ENCODE measurements around the gene GSE1. TPM values are rescaled to one million over a fixed set of nuclear protein-coding genes. Genes with fewer than 3 reads are reported as not detected.

GSE1 gene
- total RNA-seq, 1 donor from 2014 or later: 101 TPM

DNA sequence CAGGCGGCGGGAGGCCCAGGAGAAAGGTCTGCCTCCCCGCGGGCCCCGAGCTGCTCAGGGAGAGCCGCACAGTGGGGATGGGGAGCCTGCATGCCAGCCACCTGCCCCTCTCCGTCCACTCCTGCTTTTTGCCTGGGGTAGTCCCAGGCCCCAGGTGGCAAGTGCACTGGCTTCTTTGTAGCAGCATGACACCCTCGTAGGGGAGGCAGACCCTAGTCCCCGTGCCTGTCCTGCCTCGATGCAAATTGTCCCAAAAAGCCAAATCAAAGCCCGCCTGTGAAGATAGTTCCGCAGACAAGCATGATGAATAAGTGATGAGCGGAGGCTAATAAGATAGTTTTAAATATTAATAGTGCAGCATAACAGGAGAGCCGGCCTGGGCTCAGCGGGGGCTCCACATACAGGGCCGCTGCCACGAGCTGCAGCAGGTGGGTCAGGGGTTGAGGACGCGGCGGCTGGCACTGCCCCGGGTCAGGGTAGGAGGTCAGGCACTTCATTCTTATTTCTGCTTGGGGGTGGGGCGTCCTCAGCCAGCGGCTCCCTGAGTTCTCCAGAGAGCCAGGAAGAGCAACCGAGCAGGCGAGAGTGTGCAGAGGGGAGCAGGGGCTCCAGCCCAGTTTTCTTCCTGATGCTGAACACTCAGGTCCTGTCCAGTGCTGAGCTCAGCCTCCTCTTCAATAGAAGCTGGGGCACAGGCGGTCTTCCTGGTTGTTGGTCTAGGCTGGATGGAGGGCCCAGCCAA is 48.8 kb downstream of the GSE1 start:
- no peak for DNase-seq (ENCODE audit: extremely low spot score, unreplicated experiment)
- Mint-ChIP-seq H3K27ac (no peak overlapping the region), H3K4me3 (no peak overlapping the region), H3K27me3 (no peaks in the 10 kb centered on the region), H3K36me3 (peaks cover 25% of the 10 kb centered on the region), H3K4me1 (ENCODE audit: unreplicated experiment) (peaks cover 21% of the 10 kb centered on the region), H3K9me3 (no peaks in the 10 kb centered on the region)
- TF ChIP-seq, protein P1, sequence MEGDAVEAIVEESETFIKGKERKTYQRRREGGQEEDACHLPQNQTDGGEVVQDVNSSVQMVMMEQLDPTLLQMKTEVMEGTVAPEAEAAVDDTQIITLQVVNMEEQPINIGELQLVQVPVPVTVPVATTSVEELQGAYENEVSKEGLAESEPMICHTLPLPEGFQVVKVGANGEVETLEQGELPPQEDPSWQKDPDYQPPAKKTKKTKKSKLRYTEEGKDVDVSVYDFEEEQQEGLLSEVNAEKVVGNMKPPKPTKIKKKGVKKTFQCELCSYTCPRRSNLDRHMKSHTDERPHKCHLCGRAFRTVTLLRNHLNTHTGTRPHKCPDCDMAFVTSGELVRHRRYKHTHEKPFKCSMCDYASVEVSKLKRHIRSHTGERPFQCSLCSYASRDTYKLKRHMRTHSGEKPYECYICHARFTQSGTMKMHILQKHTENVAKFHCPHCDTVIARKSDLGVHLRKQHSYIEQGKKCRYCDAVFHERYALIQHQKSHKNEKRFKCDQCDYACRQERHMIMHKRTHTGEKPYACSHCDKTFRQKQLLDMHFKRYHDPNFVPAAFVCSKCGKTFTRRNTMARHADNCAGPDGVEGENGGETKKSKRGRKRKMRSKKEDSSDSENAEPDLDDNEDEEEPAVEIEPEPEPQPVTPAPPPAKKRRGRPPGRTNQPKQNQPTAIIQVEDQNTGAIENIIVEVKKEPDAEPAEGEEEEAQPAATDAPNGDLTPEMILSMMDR (conservative IDR thresholded peaks at IDR 0.05): no peak

DNA sequence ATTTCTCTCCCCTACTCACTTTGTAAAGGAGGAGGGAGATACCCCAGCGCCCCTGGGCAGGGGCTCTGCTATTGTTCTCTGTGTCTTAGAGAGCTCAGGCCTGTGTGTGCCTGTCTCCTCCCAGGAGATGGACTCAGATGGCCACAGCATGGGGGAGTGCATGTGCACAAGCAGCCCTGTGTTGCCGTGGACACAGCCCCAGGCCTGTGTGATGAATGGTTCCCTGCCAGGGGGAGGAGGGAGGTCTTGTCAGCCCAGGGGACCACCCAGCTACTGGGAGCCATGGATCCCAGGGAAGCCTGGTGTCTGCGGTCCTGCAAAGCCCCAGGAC is 49.3 kb downstream of the GSE1 start:
- TF ChIP-seq, protein P1 (conservative IDR thresholded peaks at IDR 0.05): no peak
- DNase-seq (ENCODE audit: extremely low spot score, unreplicated experiment): no peak
- Mint-ChIP-seq H3K27me3 (no peaks in the 10 kb centered on the region), H3K4me1 (ENCODE audit: unreplicated experiment) (peaks cover 21% of the 10 kb centered on the region), H3K36me3 (peaks cover 25% of the 10 kb centered on the region), H3K27ac (no peak overlapping the region), H3K9me3 (no peaks in the 10 kb centered on the region), H3K4me3 (no peak overlapping the region)

DNA sequence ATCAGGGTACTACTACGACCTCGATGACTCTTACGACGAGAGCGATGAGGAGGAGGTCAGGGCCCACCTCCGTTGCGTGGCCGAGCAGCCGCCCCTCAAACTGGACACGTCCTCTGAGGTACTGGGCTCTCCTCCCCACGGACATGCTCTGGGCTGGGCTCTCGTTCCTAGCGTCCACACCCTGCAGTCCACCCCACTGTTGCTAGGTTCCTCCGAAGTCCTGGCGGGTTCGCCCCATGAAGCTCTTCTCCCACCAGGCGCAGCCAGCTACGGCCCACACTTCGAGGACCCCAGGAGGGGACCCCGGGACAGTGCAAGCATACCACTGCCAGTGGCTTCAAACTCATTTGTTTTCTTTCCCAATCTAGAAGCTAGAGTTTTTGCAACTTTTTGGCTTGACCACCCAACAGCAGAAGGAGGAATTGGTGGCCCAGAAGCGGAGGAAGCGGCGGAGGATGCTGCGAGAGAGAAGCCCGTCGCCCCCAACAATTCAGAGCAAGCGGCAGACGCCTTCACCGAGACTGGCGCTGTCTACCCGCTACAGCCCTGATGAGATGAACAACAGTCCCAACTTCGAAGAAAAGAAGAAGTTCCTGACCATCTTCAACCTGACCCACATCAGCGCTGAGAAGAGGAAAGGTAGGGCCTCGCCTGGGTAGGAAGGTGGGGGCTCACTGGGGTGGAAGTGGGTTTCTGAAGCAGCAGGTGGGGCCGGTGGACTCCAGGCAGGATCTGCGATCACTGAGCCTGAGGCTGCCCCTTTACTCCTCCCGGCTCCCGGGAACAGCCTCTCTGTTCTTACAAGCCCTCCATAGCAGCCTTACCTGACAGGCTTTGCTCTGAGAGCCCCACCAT is 50.1 kb downstream of the GSE1 start:
- H3K4me1 Mint-ChIP-seq (ENCODE audit: unreplicated experiment): peaks cover 21% of the 10 kb centered on the region
- H3K27me3 Mint-ChIP-seq: no peaks in the 10 kb centered on the region
- H3K36me3 Mint-ChIP-seq: peaks cover 22% of the 10 kb centered on the region

DNA sequence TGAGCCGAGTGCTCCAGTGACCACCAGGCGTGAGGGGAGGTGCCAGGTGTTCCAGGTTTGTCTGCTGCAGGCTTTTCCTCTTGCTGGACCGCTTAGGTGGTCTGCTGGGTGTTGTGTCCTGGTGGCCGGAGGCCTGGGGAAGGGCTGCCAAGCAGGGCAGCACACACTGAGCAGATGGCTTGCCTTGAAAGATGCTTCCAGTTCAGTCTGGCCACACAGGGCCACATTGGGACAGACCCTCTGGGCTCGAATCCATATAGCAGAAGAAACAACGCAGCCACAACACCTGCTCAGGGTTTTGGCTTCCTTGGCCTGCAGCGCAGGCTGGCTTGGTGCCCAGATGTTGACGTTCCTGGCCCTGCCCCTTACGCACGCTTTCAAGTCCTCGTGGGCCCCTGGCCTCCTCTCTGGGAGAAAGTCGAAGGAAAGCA is 50.8 kb downstream of the GSE1 start:
- H3K4me1 Mint-ChIP-seq (ENCODE audit: unreplicated experiment): peaks cover 21% of the 10 kb centered on the region
- H3K4me3 Mint-ChIP-seq: no peak overlapping the region
- H3K27ac Mint-ChIP-seq: no peak overlapping the region
- H3K36me3 Mint-ChIP-seq: peaks cover 22% of the 10 kb centered on the region
- DNase-seq (ENCODE audit: extremely low spot score, unreplicated experiment): no peak
- no peaks in the 10 kb centered on the region for H3K27me3 Mint-ChIP-seq
- TF ChIP-seq, protein P1 (conservative IDR thresholded peaks at IDR 0.05): no peak
- H3K9me3 Mint-ChIP-seq: no peaks in the 10 kb centered on the region

More for the DNA sequence above, 50.1 kb downstream of the GSE1 start:
- TF ChIP-seq, protein P1 (conservative IDR thresholded peaks at IDR 0.05): no peak
- no peaks in the 10 kb centered on the region for H3K9me3 Mint-ChIP-seq
- DNase-seq (ENCODE audit: extremely low spot score, unreplicated experiment): no peak
- H3K27ac Mint-ChIP-seq: no peak overlapping the region
- H3K4me3 Mint-ChIP-seq: no peak overlapping the region

DNA sequence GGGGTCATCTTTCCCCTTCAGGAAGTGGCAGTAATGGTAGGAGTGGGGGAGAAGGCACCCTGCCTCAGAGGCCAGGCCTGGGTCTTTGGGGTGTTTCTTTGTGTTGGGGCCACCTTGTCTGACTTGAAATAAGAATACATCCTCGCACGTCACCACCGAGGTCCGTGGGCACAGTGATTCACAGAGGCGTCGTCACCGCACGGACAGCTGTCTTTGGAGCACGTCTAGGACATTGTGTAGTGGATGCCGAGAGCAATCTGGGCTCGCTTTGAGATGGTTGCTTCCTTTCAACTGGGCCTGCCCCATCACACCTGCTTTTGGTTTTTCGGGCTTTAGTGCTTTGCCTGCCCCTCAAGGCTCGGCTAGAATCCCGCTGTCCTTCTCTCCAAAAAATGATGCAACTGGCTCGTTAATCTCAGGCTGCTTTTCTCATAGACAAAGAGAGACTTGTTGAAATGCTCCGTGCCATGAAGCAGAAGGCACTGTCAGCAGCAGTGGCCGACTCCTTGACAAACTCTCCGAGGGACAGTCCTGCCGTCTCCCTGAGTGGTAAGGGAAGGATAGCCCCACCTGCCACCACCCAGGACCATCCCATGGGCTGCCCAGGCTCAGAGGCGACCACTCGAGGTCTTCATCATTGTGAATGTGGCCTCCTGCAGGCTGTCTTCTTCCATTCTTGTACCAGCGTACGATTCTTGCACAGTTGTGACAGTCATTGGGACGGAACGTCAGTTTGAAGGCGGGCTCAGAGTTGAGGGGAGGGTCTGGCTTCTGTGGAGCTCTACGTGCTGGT is 51.7 kb downstream of the GSE1 start:
- H3K27ac Mint-ChIP-seq: no peak overlapping the region
- DNase-seq (ENCODE audit: extremely low spot score, unreplicated experiment): no peak
- TF ChIP-seq, protein P1 (conservative IDR thresholded peaks at IDR 0.05): no peak
- H3K9me3 Mint-ChIP-seq: no peaks in the 10 kb centered on the region
- H3K4me1 Mint-ChIP-seq (ENCODE audit: unreplicated experiment): peaks cover 14% of the 10 kb centered on the region
- H3K4me3 Mint-ChIP-seq: no peak overlapping the region
- H3K27me3 Mint-ChIP-seq: no peaks in the 10 kb centered on the region
- peaks cover 25% of the 10 kb centered on the region for H3K36me3 Mint-ChIP-seq

Measured in type B pancreatic cell (in vitro differentiated cells).